MCF 10A (cell line): Measurements from ENCODE around the gene AZI2. TPM values are rescaled to one million over a fixed set of nuclear protein-coding genes. Genes with fewer than 3 reads are reported as not detected.
A peak's percentile ranks its signal among the peaks of the same experiment; 100 is the strongest.

ENCODE experiments used
- BruUV-seq: library from RNA; stranded (reverse); fragments of 400-500 nt; replicated peaks from 2 replicates; lab custom pipeline; 2021; lab: Mats Ljungman, UMichigan
- CTCF ChIA-PET: fragments of 300-600 bp; sonication (Branson Sonifier 250); formaldehyde crosslinking; extraction: SDS; loops from one replicate; lab custom pipeline; 2021; ENCODE audit warnings: antibody characterized with exemption, inconsistent platforms; lab: Yijun Ruan, JAX
- POLR2A ChIA-PET: fragments of 300-600, 350-650 bp; sonication (Branson Sonifier 250); formaldehyde crosslinking; extraction: SDS; loops from one replicate; lab custom pipeline; 2020; ENCODE audit warnings: antibody characterized with exemption, inconsistent platforms; lab: Yijun Ruan, JAX
- DNase-seq: peaks from one replicate; pipeline ENCODE4 v3.0.0-alpha.2; 2018; ENCODE audit not compliant: unreplicated experiment
- H3K27ac Mint-ChIP-seq: one replicate; pipeline ENCODE4 v1.8.0; 2022; ENCODE audit warnings: mild to moderate bottlenecking, low read depth, mixed read lengths; ENCODE audit not compliant: unreplicated experiment
- H3K27me3 Mint-ChIP-seq: one replicate; pipeline ENCODE4 v1.8.0; 2022; ENCODE audit warnings: mixed read lengths; ENCODE audit not compliant: insufficient read depth, unreplicated experiment
- H3K36me3 Mint-ChIP-seq: one replicate; pipeline ENCODE4 v1.8.0; 2022; ENCODE audit warnings: mild to moderate bottlenecking, moderate library complexity, mixed read lengths; ENCODE audit not compliant: insufficient read depth, unreplicated experiment
- H3K4me1 Mint-ChIP-seq: one replicate; pipeline ENCODE4 v1.8.0; 2022; ENCODE audit warnings: mixed read lengths; ENCODE audit not compliant: insufficient read depth, unreplicated experiment
- H3K4me3 Mint-ChIP-seq: one replicate; pipeline ENCODE4 v1.8.0; 2022; ENCODE audit warnings: mild to moderate bottlenecking, moderate library complexity, mixed read lengths; ENCODE audit not compliant: unreplicated experiment
- H3K9me3 Mint-ChIP-seq: one replicate; pipeline ENCODE4 v1.8.0; 2022; ENCODE audit warnings: mixed read lengths; ENCODE audit not compliant: unreplicated experiment
- CTCF ChIP-seq: fragments of 200-600 bp; IDR thresholded peaks from one replicate; pipeline ENCODE4 v1.8.0; 2022; ENCODE audit warnings: antibody characterized with exemption, mild to moderate bottlenecking; ENCODE audit not compliant: unreplicated experiment
- intact Hi-C: fragments of 100-400 bp; cut with micrococcal nuclease; formaldehyde crosslinking; loops from 2 replicates; pipeline ENCODE4 v1.14.1; 2022
- total RNA-seq: library from RNA; stranded (reverse); gene quantifications from 2 replicates; pipeline ENCODE4 v1.2.3, GENCODE V29; 2022

Gene AZI2
- total RNA-seq, 1 experiment from 2014 or later: 177 TPM

- CTCF ChIA-PET: interaction anchor here (2.0 kb wide), 1 partner anchor 588 kb away, joined by 7 read pairs; no protein-coding TSS in a partner anchor
- intact Hi-C loops: no loop called here
Measured at GRCh38 chr3:28300345-28300962, 48.2 kb downstream of the AZI2 start.

GRCh38 chr3:28299705-28300104 is 48.9 kb downstream of the AZI2 start:
- Mint-ChIP-seq H3K4me3 (no peak overlapping the region), H3K27ac (no peak overlapping the region), H3K9me3 (no peaks in the 10 kb centered on the region), H3K27me3 (no peaks in the 10 kb centered on the region), H3K36me3 (no peaks in the 10 kb centered on the region), H3K4me1 (peaks cover 7% of the 10 kb centered on the region)
- no peak for DNase-seq
- CTCF ChIA-PET: interaction anchor here (2.0 kb wide), 1 partner anchor 588 kb away, joined by 7 read pairs; no protein-coding TSS in a partner anchor
- POLR2A ChIA-PET: interaction anchor here (0.7 to 1.2 kb wide), 2 partner anchors 8 to 10 kb away, joined by 3 to 4 read pairs; no protein-coding TSS in a partner anchor
- TF ChIP-seq CTCF: no peak
- intact Hi-C loops: no loop called here
- BruUV-seq: no TSS peak

More at GRCh38 chr3:28300345-28300962, 48.2 kb downstream of the AZI2 start:
- Mint-ChIP-seq H3K9me3 (no peaks in the 10 kb centered on the region), H3K27ac (no peak overlapping the region), H3K36me3 (no peaks in the 10 kb centered on the region), H3K27me3 (no peaks in the 10 kb centered on the region), H3K4me3 (no peak overlapping the region), H3K4me1 (peaks cover 7% of the 10 kb centered on the region)
- no peak for DNase-seq
- POLR2A ChIA-PET: no interaction called here
- no TSS peak for BruUV-seq
- no peak for TF ChIP-seq CTCF

- peaks cover 6% of the 10 kb centered on the region for H3K36me3 Mint-ChIP-seq
Measured at GRCh38 chr3:28295898-28296490, 52.6 kb downstream of the AZI2 start.

More at GRCh38 chr3:28295898-28296490, 52.6 kb downstream of the AZI2 start:
- BruUV-seq: no TSS peak
- Mint-ChIP-seq H3K27me3 (no peaks in the 10 kb centered on the region), H3K4me3 (no peak overlapping the region), H3K4me1 (no peaks in the 10 kb centered on the region), H3K27ac (peak overlapping the region; percentile 17), H3K9me3 (no peaks in the 10 kb centered on the region)
- POLR2A ChIA-PET: interaction anchor here (0.6 to 1.0 kb wide), 2 partner anchors 495 to 588 kb away, joined by 3 to 7 read pairs; no protein-coding TSS in a partner anchor
- no peak for TF ChIP-seq CTCF
- intact Hi-C loops: no loop called here
- no peak for DNase-seq
- CTCF ChIA-PET: interaction anchor here (1.1 kb wide), 1 partner anchor 584 kb away, joined by 5 read pairs; no protein-coding TSS in a partner anchor
